GM23248 (cell line): ENCODE measurements around the gene ACTR3C. TPM values are rescaled to one million over a fixed set of nuclear protein-coding genes. Genes with fewer than 3 reads are reported as not detected.
"Not testable (repeated sequence)": the region's sequence is repeated elsewhere in the genome, so short reads cannot be mapped to it uniquely, and the experiment has no call there.

ENCODE experiments used
- DNase-seq: peaks from one replicate; pipeline ENCODE4 v3.0.0-alpha.2; 2015
- H2AFZ ChIP-seq: fragments of 200-600 bp; sonication (generic); 2 replicates; pipeline ENCODE4 v1.6.1; 2016; ENCODE audit warnings: antibody characterized with exemption
- H3F3A ChIP-seq: fragments of 200-600 bp; sonication (generic); 2 replicates; pipeline ENCODE4 v1.6.1; 2016; ENCODE audit warnings: mild to moderate bottlenecking, antibody characterized with exemption, mixed run types; ENCODE audit not compliant: insufficient read depth
- H3K27ac ChIP-seq: fragments of 200-600 bp; sonication (generic); 2 replicates; pipeline ENCODE4 v1.5.1; 2016; ENCODE audit warnings: mild to moderate bottlenecking
- H3K27me3 ChIP-seq: fragments of 200-600 bp; sonication (generic); replicated peaks from 2 replicates; pipeline ENCODE4 v1.6.1; 2016; ENCODE audit warnings: mild to moderate bottlenecking; ENCODE audit not compliant: insufficient read depth
- H3K36me3 ChIP-seq: fragments of 200-600 bp; sonication (generic); 2 replicates; pipeline ENCODE4 v1.6.1; 2016; ENCODE audit warnings: low read depth, mild to moderate bottlenecking
- H3K4me1 ChIP-seq: fragments of 200-600 bp; sonication (generic); 2 replicates; pipeline ENCODE4 v1.6.1; 2016; ENCODE audit warnings: mild to moderate bottlenecking; ENCODE audit not compliant: insufficient read depth
- H3K4me2 ChIP-seq: fragments of 200-600 bp; sonication (generic); one replicate; pipeline ENCODE4 v1.6.1; 2016; ENCODE audit warnings: mild to moderate bottlenecking; ENCODE audit not compliant: unreplicated experiment
- H3K4me3 ChIP-seq: fragments of 200-600 bp; sonication (generic); 2 replicates; pipeline ENCODE4 v1.5.1; 2016; ENCODE audit warnings: mild to moderate bottlenecking
- H3K79me2 ChIP-seq: fragments of 200-600 bp; sonication (generic); 2 replicates; pipeline ENCODE4 v1.6.1; 2016; ENCODE audit warnings: mild to moderate bottlenecking; ENCODE audit not compliant: insufficient read depth
- H3K9ac ChIP-seq: fragments of 200-600 bp; sonication (generic); 2 replicates; pipeline ENCODE4 v1.6.1; 2016; ENCODE audit warnings: mild to moderate bottlenecking
- H3K9me2 ChIP-seq: fragments of 200-600 bp; sonication (generic); 2 replicates; pipeline ENCODE4 v1.6.1; 2016; ENCODE audit warnings: mixed run types, mild to moderate bottlenecking, moderate library complexity; ENCODE audit not compliant: insufficient read depth
- H3K9me3 ChIP-seq: fragments of 200-600 bp; sonication (generic); one replicate; pipeline ENCODE4 v1.6.1; 2017; ENCODE audit warnings: low read depth
- H4K20me1 ChIP-seq: fragments of 200-600 bp; sonication (generic); 2 replicates; pipeline ENCODE4 v1.6.0; 2016; ENCODE audit not compliant: insufficient read depth
- WGBS, 2 experiments: methylation state at CpG; one replicate each; pipeline ENCODE4 v1.1.6; 2015 to 2017; ENCODE audit warnings: low lambda C conversion rate in 2 of 2, low coverage in 1 of 2; ENCODE audit errors: missing lambda C conversion rate in 2 of 2; 5-methylcytosine and 5-hydroxymethylcytosine counted together
- in situ Hi-C: fragments of 300-500 bp; cut with MboI; formaldehyde crosslinking; loops from 2 replicates; pipeline ENCODE4 v1.15.0; 2020
- polyA plus RNA-seq: library from polyadenylated mRNA; unstranded; fragments of >200 nt; fragmentation: Nextera tagmentation; extraction: Ambion mirVana; gene quantifications from 2 replicates; pipeline ENCODE4 v1.2.1, GENCODE V29; 2016
- total RNA-seq: library from RNA; depleted of rRNA; stranded (reverse); fragments of >200 nt; shearing (Covaris generic); gene quantifications from 2 replicates; pipeline ENCODE4 v1.2.3, GENCODE V29; 2014

The ACTR3C gene
- total and polyA plus RNA-seq, 2 experiments from 2014 or later, result not detected

- H3K79me2 ChIP-seq, H3K9me3 ChIP-seq, in situ Hi-C loops, H3K4me3 ChIP-seq, H4K20me1 ChIP-seq, H3K9ac ChIP-seq, H3K36me3 ChIP-seq, H3K27ac ChIP-seq, H2AFZ ChIP-seq, H3K9me2 ChIP-seq, H3F3A ChIP-seq, H3K4me1 ChIP-seq, H3K4me2 ChIP-seq, DNase-seq, H3K27me3 ChIP-seq: not testable (repeated sequence)
- WGBS, 2 experiments, result no CpG with 5 or more reads among the region's 17 CpGs
Measured at GRCh38 chr7:150268798-150269197, 54.5 kb downstream of the ACTR3C start.

DNA sequence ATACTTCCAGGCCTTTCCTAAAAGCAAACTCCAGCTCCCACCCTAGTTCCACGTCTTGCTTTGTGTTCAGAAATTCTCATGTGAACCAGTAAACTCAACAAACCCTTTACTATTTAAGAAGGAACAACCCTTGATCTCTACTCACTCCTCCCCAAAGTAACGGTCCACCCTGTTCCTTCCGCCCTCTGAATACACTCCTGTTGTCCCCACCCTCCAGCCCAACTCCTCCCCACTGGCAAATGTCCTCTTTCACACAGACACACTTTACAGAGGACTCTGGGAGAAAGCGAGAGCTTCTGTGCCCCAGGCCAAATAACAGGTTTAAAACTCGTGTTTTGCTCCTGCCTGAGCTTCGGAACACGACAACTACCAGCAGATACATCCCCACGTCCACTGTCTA, 55.1 kb downstream of the ACTR3C start:
- H3K79me2 ChIP-seq, H3K4me1 ChIP-seq, in situ Hi-C loops, H3K4me3 ChIP-seq, DNase-seq, H2AFZ ChIP-seq, H3K27me3 ChIP-seq, H3K9me3 ChIP-seq, H3K4me2 ChIP-seq, H3K27ac ChIP-seq, H4K20me1 ChIP-seq, H3K36me3 ChIP-seq, H3K9me2 ChIP-seq, H3K9ac ChIP-seq, H3F3A ChIP-seq: not testable (repeated sequence)
- WGBS, 2 experiments, result 0% methylated on average over 1 of the region's 8 CpGs; no CpG with 5 or more reads in 1 of the 2 experiments

- H3K4me3 ChIP-seq, H3K9me2 ChIP-seq, H3K27ac ChIP-seq, H2AFZ ChIP-seq, H3K4me2 ChIP-seq, in situ Hi-C loops, DNase-seq, H3K9ac ChIP-seq, H4K20me1 ChIP-seq, H3K9me3 ChIP-seq, H3K79me2 ChIP-seq, H3K4me1 ChIP-seq, H3K36me3 ChIP-seq, H3K27me3 ChIP-seq, H3F3A ChIP-seq: not testable (repeated sequence)
- WGBS, 2 experiments, result 48 to 56% methylated on average over 19 to 20 of the region's 20 CpGs
Measured at GRCh38 chr7:150266953-150267665, 56.2 kb downstream of the ACTR3C start.

- H4K20me1 ChIP-seq, DNase-seq, H3K9ac ChIP-seq, H3K27ac ChIP-seq, H3K9me2 ChIP-seq, H2AFZ ChIP-seq, H3K27me3 ChIP-seq, H3K79me2 ChIP-seq, H3K36me3 ChIP-seq, H3K9me3 ChIP-seq, H3K4me3 ChIP-seq, H3K4me1 ChIP-seq, in situ Hi-C loops, H3K4me2 ChIP-seq, H3F3A ChIP-seq: not testable (repeated sequence)
- 35 to 37% methylated on average over 5 of the region's 5 CpGs for WGBS, 2 experiments
Measured at GRCh38 chr7:150262656-150263055, 60.7 kb downstream of the ACTR3C start.

- H4K20me1 ChIP-seq, H3F3A ChIP-seq, H3K36me3 ChIP-seq, in situ Hi-C loops, H3K9me2 ChIP-seq, H3K4me3 ChIP-seq, H3K27me3 ChIP-seq, H3K4me2 ChIP-seq, H3K9ac ChIP-seq, H2AFZ ChIP-seq, H3K79me2 ChIP-seq, H3K27ac ChIP-seq, DNase-seq, H3K9me3 ChIP-seq, H3K4me1 ChIP-seq: not testable (repeated sequence)
- WGBS, 2 experiments, result 30 to 48% methylated on average over 2 of the region's 3 CpGs
Measured at GRCh38 chr7:150247745-150248144, 75.6 kb downstream of the ACTR3C start.

- in situ Hi-C loops, H3K4me2 ChIP-seq, H3K79me2 ChIP-seq, H3K9ac ChIP-seq, H3K27ac ChIP-seq, H4K20me1 ChIP-seq, H3K9me2 ChIP-seq, H3K9me3 ChIP-seq, H3K27me3 ChIP-seq, H3F3A ChIP-seq, H2AFZ ChIP-seq, DNase-seq, H3K4me1 ChIP-seq, H3K36me3 ChIP-seq, H3K4me3 ChIP-seq: not testable (repeated sequence)
- WGBS, 2 experiments, result 23 to 24% methylated on average over 2 of the region's 2 CpGs
Measured at GRCh38 chr7:150245208-150245607, 78.1 kb downstream of the ACTR3C start.

- H4K20me1 ChIP-seq, H3K27me3 ChIP-seq, H3K4me2 ChIP-seq, DNase-seq, H3K4me1 ChIP-seq, H3F3A ChIP-seq, H3K36me3 ChIP-seq, H3K4me3 ChIP-seq, H2AFZ ChIP-seq, in situ Hi-C loops, H3K9ac ChIP-seq, H3K27ac ChIP-seq, H3K9me3 ChIP-seq, H3K79me2 ChIP-seq, H3K9me2 ChIP-seq: not testable (repeated sequence)
- 14 to 18% methylated on average over 2 of the region's 2 CpGs for WGBS, 2 experiments
Measured at GRCh38 chr7:150242935-150243334, 80.4 kb downstream of the ACTR3C start.

GRCh38 chr7:150225444-150225843, 97.9 kb downstream of the ACTR3C start:
- H3K27ac ChIP-seq, H3K9ac ChIP-seq, H3K79me2 ChIP-seq, H3K4me3 ChIP-seq, in situ Hi-C loops, H3F3A ChIP-seq, H3K36me3 ChIP-seq, H2AFZ ChIP-seq, H4K20me1 ChIP-seq, H3K27me3 ChIP-seq, H3K4me2 ChIP-seq, DNase-seq, H3K9me2 ChIP-seq, H3K9me3 ChIP-seq, H3K4me1 ChIP-seq: not testable (repeated sequence)
- WGBS, 2 experiments, result 5 to 6% methylated on average over 3 of the region's 3 CpGs
